Measurements from ENCODE around the gene MRPS33. TPM values are rescaled to one million over a fixed set of nuclear protein-coding genes. Genes with fewer than 3 reads are reported as not detected.

Gene MRPS33
- total and polyA plus RNA-seq, 2 donors (not counting 3 experiments of a cell fraction or from before 2014, with no cell fraction given): 13.5 to 34.1 TPM

- no peak overlapping the region for H3K9ac ChIP-seq (replicated peaks; ENCODE audit: extremely low read depth, insufficient read depth, low read length)
- no peaks in the 10 kb centered on the region for H3K4me1 ChIP-seq (ENCODE audit: control insufficient read depth, extremely low read depth, insufficient read depth, low read length)
- no peak overlapping the region for H3K4me2 ChIP-seq (ENCODE audit: insufficient read depth, low read length)
- no peaks in the 10 kb centered on the region for H3K9me1 ChIP-seq (replicated peaks; ENCODE audit: control insufficient read depth, extremely low read depth, insufficient read depth, low read length)
- no peaks in the 10 kb centered on the region for H3K27me3 ChIP-seq (ENCODE audit: control insufficient read depth in 2 of 2, insufficient read depth in 2 of 2, low read length in 2 of 2)
- DNase-seq (ENCODE audit: low read depth, low spot score) (no peak), FAIRE-seq (no peak)
- H2AFZ ChIP-seq (ENCODE audit: low read depth, low read length): no peak overlapping the region
- no peak for TF ChIP-seq FOS (IDR thresholded peaks at IDR 0.05; ENCODE audit: borderline replicate concordance, insufficient read depth, low read length)
- TF ChIP-seq POLR2A (IDR thresholded peaks at IDR 0.05; ENCODE audit: low read depth, low read length): no peak
- no peak for TF ChIP-seq JUN (IDR thresholded peaks at IDR 0.05; ENCODE audit: borderline replicate concordance, insufficient read depth, insufficient read length, low read depth)
- no peak for TF ChIP-seq EZH2 (IDR thresholded peaks at IDR 0.05; ENCODE audit: borderline replicate concordance, low read depth, low read length, severe bottlenecking)
- no peak for TF ChIP-seq POLR2AphosphoS5 (IDR thresholded peaks at IDR 0.05; ENCODE audit: insufficient read depth, low read depth, low read length)
- no peak for TF ChIP-seq MAX (IDR thresholded peaks at IDR 0.05; ENCODE audit: insufficient read depth, insufficient read length)
- TF ChIP-seq GATA2 (IDR thresholded peaks at IDR 0.05; ENCODE audit: insufficient read depth, insufficient read length, low read depth, low read length): no peak
- TF ChIP-seq CTCF (IDR thresholded peaks at IDR 0.05; ENCODE audit: extremely low read depth in 1 of 2, insufficient read depth in 1 of 2, low read depth in 1 of 2, low read length in 2 of 2): no peak
- TF ChIP-seq MYC (IDR thresholded peaks at IDR 0.05; ENCODE audit: low read depth, low read length): no peak
- no TSS peak for BruUV-seq (replicated peaks)
- no peak overlapping the region for H3K4me3 ChIP-seq (replicated peaks in 1 of 3; ENCODE audit: insufficient read depth in 1 of 3, low read depth in 1 of 3, low read length in 3 of 3)
- no peaks in the 10 kb centered on the region for H3K79me2 ChIP-seq (ENCODE audit: control insufficient read depth, insufficient read depth, low read length)
- no peaks in the 10 kb centered on the region for H4K20me1 ChIP-seq (replicated peaks; ENCODE audit: control insufficient read depth, extremely low read depth, insufficient read depth, low read length)
- CTCF ChIA-PET: no interaction called here
- no peaks in the 10 kb centered on the region for H3K9me3 ChIP-seq (replicated peaks; ENCODE audit: control insufficient read depth, insufficient read depth, low read length)
- no peak overlapping the region for H3K27ac ChIP-seq (ENCODE audit: insufficient read depth, low read depth, low read length)
- POLR2A ChIA-PET: no interaction called here
- H3K36me3 ChIP-seq (ENCODE audit: control insufficient read depth in 2 of 2, extremely low read depth in 1 of 2, insufficient read depth in 2 of 2, low read length in 2 of 2): no peaks in the 10 kb centered on the region
- intact Hi-C loops (cut with micrococcal nuclease): no loop called here
- dilution Hi-C loops (cut with MboI; ENCODE audit: extremely low pct_ligation_motif_present, low sequenced_read_pairs): no loop called here
These were observed 14.0 kb upstream of the MRPS33 start for GRCh38 chr7:141028767-141029166.

Measured in endothelial cell of umbilical vein (primary cell).